Measurements from ENCODE around the gene EYS.
"Not testable (repeated sequence)": the region's sequence is repeated elsewhere in the genome, so short reads cannot be mapped to it uniquely, and the experiment has no call there.

The EYS gene

DNA sequence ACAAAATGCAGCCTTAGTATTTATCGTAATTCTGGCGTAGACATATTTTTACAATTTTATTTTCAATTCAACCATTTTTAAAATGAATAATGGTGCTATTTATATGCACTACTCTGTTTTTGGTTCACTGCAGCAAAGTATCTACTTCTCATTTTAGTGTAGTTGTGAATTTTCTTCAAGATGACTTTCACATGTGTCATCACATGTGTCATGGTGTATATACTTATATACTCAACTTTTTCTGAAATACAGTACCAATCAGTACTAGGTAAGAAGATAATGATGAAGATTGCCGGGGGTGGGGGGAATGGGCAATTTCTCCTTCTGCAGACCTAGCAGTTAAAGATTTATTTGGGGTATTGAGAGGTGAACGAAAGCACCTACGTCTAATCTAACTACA lies 1436.9 kb downstream of the EYS start:
- no peak for DNase-seq

DNA sequence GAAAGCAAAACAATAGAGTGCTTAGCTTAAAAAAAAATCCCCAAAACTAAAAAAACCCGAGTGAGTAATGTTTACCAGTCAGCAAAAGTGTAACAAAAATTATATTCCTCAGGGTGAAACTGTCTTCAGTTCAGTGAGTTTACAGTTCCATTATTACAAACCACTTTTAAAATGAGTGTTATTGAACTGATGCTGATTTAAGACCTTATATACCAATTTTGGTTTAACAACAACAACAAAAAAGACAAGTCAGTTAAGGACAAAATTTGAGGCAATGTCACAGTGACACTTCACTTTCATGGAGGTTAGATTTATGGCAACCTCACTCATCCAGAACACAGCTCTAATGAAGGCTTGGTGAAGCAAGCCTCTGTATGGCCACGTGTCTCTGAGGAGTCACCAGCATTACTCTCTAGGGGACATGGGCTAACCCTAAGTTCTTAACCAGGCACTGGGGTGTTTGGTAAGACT lies 1440.6 kb downstream of the EYS start:
- no peak for DNase-seq

DNA sequence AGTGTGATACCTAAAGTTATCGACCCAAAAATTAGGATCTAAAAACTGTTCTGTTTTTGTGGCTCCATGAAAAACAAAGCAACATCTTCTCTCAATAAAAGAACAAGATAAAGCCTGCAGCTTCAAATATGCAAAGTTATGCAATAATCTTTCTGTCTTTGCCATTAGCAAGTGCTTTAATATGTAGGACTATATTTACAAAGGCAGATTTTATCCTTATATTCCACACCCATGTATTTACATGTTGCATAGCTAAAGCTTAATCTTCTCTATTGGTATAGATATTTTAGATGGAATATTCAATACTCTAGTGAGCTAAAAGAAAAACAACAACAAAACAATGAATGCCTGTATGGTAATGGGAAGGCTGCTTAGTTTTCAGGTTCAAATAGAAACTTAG lies 1443.2 kb downstream of the EYS start:
- DNase-seq, result no peak

DNA sequence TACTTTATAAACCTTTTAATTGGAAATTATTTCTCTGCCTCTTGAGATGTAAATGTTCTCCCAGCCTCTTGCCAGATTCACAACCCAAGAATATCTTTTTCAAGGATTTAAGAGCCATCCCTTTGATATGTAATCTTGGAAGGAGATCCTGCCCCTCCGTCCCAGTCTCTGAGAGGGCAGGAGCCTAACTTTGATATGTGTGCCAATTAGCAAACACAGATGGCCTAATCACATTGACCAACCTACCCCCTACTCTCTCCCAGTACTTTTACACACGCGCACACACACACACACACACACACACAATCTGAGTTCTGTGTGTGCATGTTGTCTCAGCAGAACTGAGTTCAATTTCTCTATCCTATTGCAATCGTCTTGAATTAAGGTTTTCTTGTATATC lies 1447.7 kb downstream of the EYS start:
- no peak for DNase-seq

DNA sequence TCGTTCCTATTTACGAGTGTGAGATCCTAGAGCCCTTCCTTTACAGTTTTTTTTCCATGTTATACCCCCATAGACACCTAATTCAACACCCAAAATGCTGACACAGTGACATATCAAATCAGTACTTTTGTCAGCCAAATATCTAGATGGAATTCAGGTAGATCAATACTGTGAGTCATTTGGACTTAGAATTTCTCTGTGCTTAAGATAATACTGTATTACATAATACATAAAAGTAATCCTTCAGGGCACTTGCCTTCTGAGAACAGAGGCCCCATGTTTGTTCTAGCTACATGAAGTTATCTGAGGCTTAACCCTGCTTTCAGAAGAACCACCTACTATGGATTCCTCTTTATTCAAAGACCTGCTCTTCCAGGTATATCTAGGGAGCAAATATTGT lies 1448.3 kb downstream of the EYS start:
- no peak for DNase-seq

DNA sequence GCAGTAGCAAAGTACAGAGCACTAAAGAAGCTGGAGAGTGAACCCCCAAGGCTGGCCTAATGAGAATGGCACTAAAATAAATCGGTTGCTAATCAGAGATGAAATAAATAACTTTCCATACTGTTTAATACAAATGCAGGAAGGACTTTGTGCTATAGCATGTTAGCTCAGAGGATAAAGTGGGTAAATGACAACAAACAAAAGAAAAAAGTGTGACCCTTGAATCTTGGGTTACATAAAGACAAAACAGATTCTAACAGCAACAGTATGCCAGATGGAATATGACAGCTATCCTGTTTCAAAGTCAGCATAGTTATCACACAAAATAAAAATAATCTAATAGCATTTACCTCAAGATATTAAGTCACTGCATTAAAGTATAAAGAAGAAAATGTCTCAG lies 1448.7 kb downstream of the EYS start:
- DNase-seq, result no peak

DNA sequence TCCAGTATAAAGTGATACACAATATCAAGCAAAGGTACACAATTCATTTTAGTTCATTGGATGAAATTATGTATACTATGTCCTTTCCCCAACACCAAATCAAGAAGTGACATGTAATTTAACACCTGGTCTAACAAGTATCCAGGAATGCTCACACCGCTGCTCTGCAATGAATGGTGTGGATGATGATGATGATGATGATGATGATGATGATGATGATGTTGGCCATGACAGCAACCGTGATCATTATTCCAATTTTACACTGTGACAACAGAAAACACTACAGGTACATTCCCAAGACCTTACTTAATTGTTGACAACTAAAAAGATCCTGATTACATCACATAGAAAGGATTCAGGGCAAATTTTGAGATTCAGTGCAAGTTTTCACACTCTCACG lies 1449.4 kb downstream of the EYS start:
- DNase-seq, result no peak

DNA sequence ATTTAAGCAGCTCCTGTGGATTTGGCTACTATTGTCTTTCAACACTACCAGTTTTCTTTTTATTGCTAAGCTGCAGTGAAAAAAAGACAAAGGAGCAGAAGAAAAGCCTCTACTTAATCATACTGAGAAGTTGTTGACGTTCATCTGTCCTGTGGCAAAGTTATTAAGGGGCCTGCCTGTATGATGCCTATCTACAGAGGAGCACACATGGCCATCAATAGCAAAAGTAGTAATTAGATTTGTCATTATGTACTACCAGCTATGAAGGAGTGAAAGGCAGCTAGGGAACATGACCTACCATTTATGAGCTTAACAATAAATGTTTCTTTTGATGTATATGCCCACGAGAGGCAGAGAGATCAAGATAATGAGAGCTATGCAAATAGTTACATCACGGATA lies 1450.5 kb downstream of the EYS start:
- DNase-seq, result no peak

DNA sequence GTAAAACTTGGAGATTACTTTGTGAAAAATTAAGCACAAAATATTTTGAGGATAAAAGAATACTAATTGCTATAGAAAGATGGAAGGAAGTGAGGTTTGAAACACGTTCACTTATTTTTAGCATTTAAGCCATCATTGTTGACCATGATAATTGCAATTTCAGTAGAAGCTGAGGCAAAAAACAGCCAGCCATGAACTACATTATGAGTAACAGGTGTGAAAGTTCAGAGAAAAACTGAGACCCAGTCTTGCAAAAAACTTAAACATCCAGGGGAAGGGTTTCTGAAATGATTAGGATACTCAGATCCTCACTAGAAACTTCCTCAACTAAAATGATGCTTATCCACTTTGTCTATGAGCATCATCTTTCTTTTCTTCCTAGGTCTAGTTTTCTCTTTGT lies 1452.0 kb downstream of the EYS start:
- DNase-seq, result no peak

DNA sequence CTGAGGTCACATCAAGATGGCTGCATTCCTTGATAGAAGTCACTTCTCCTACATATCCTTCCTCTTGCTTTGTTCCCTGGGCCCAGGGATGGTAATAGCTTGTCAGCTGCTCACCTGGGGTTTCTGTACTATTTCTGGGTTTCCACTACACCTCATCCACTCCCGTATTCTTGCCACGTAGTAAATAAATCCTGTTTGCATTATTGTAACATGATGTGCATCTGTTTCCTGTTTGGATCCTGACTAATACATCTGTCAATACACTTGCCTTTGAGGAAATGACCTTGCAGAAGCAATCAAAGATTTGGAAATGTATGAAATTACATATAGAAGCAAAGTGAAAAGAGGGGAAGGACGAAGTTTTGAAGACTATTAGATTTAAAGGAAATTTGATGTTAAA lies 1452.5 kb downstream of the EYS start:
- no peak for DNase-seq

DNA sequence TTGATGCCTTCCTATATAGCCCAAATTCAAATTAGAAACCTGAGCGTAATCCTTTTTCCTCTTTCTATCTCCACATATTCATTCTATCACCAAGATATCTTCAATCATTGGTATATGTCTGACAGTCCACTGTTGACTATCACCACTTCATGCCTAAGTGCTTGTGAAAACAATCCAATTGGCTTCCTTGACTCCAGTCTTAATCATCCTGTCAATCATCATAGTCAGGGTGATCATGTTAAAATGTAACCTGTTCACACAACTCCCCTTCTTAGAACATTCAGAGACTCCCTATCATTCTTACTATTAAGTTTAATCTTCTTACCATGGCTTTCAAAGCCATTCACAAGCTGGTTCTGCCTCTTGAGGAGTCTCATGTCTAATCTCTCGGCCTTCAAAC lies 1454.8 kb downstream of the EYS start:
- DNase-seq, result no peak

DNA sequence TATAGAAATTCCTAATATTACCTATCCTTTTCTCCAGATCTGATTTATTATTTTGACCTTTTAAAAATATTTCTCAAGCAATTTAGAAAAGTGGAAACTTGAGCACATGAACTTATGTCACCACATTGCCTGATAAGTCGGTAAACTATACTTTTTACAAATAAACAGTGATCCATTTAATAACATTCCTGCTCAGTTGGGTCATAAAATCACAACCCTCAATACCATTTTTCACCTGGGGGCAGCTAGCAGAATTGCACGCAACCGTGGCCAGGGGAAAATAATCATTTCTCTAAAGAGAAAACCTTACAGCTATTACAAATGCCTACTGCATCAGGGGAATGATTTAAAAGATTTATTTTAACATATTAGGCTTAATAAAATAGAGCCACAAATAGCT lies 1456.9 kb downstream of the EYS start:
- DNase-seq, result no peak

DNA sequence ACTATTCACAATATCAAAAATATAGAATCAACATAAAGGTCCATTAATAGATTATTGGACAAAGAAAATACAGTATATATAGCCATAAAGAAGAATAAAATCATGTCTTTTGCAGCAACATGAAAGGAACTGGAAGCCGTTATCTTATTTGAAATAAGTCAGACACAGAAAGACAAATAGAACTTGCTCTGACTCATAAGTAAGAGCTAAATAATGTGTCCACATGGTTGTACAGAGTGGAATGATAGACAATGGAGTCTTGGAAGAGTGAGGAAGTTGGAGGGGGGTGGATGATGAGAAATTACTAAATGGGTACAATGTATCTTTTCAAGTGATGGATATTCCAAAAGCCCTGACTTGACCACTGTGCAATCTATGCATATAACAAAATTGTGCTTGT lies 1457.9 kb downstream of the EYS start:
- no peak for DNase-seq

DNA sequence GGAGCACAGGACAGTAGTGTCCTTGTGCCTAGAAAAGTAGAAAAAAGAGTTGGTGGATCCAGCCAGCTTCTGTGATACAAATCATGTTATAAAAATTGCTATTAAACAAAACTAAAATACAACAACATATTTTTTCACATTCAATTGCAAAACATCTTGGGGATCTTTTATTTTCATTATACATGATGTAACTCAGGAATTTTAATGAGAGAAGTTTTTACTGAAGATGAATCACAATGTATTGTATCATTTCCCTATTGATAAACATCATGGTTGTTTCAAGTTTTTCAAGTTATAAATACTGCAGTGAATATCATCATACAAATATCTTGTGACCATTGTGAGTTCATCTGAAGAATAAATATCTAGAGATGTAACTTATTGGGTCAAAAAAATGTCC lies 1463.4 kb downstream of the EYS start:
- no peak for DNase-seq

DNA sequence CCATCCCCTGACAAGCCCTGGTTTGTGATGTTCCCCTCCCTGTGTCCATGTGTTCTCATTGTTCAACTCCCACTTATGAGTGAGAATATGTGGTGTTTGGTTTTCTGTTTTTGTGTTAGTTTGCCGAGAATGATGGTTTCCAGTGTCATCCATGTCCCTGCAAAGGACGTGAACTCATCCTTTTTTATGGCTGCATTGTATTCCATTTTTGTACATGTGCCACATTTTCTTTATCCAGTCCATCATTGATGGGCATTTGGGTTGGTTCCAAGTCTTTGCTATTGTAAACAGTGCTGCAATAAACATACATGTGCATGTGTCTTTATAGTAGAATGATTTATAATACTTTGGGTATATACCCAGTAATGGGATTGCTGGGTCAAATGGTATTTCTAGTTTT lies 1468.1 kb downstream of the EYS start:
- DNase-seq, result not testable (repeated sequence)

DNA sequence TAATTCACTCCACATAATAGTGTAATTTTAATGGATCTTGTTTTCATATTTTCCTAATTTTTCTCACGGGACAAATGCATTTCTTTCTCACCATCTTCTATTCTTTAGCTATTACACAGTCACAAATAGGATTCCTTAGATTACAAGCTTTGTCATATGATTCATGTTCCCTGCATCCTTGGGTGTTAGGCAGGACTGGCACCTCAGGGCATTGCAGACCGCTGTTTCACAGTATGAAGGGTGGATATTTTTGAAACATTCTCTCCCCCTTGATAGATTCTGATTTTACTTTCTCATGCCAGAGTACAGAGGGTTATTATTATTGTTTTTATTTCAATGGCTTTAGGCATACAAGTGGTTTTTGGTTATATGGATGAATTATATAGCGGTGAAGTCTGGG lies 1469.0 kb downstream of the EYS start:
- no peak for DNase-seq

DNA sequence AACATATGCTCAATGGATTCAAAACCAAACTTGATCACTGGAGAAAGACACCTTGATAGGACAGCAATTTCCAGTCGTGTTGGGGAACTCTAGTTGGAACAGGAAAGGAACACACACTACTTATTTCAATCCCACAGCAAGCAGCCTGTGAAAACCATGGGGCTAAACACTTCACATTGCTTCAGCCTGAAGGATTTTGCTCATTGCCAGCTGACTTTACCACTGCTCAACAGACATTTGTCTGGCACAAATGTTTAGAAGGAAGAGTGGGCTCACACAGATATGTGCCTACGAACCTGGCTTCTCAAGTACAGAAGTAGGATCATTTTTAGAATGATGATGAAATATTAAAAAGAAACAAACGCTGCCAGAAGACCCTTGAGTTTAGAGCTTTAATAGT lies 1473.3 kb downstream of the EYS start:
- DNase-seq, result no peak

DNA sequence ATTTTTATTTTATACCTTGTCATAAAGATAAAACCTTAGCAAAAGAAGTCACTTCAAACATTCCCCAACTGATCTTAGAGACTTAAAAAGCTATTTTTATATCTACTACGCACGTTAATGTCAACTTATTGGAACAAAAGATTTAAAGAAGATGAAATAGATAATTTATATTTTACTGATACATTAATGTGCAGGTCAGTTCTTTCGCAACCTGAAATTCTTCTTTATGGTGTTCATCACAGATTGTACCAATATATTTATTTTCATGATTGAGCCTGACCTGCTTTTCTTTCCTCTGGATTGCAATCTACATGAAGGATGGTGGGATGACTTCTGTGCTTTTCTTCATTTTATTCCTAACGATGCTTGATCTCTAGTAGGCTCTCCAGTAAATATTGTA lies 1475.1 kb downstream of the EYS start:
- no peak for DNase-seq

DNA sequence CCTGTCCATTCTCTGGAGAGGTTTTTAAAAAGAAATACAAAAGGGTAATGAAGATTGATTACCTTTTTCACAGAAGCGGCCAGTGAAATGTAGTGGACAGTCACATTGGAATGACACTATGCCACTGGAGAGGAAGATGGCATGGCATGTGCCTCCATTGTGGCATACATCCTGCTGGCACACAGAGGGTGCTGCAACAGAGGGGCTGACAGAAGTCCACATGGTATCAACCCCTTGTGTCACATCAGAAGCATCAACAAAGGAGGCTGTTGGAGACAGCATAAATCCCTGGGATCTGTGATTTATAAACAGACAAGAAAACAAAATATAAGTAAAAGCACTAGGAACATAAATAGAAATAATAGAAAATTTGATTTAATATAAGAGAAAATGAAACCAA lies 1476.5 kb downstream of the EYS start:
- DNase-seq, result no peak

DNA sequence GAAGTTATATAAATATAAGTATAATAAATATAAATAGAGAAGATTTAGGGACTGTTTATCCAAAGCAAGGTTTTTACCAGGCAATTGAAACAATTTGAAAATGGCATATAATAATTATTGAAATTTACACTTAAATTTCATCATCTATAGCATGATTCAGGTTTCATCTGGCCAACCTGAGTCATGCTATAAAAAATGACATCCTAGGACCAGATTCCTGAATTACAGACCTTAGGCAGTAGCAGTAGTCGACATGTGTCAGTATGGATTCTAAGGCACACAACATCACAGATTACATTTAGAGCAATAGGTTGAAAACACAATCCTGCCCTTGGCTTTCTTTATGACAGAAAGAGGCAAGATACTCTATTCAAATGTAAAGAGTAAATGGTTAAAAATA lies 1479.2 kb downstream of the EYS start:
- DNase-seq, result no peak

DNA sequence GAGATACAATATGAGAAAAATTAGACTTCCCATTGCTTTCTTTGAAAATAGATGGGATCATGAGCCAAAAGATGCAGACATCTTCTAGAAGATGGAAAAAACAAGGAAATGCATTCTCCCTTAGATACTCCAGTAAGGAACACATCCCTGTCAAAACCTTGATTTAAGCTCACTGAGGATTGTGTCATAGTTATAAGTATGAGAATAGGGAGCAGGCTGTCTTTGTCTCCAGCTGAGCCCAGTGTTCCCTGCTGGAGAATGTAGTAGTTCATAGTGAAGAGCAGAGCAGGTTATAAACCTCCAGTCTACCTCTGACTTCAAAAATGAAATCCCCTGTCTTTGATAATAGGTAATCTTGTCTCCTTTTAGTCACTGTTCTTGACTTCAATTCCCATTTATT lies 1481.5 kb downstream of the EYS start:
- no peak for DNase-seq

DNA sequence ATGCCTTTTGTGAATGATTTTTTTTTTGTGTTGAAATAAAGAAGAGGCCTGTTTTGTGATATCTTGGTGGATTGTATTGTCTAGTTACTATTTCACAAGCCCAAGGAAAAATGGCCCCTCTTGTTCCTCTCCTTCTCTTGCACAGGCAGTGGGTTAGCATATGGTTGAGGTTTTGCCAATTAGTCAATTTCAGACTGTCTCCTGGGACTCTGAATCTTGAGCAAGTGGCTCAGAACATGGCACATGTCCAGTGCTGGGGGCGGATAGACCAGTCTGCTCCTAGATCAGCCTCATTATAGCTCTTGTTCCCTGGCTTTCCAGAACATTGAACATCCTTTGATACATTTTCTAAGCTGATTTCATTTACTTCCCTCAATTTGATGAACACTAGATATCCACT lies 1482.2 kb downstream of the EYS start:
- no peak for DNase-seq

DNA sequence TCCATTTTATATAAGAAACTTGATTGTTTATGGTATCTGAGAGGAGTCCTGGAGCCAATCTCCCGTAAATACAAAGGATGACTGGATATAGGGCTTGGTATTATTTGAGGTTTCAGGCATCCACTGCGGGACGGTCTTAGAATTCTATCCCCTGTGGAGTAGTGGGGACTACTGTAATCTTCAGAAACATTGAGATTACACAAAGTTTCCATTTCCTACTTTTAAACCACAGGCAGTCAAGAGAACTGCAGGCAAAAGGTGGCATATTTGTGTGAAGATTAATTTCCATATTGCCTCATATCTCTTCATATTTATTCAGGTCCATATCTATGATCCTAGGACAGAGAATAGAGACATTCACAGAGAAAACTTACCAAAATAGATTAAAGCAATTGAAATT lies 1485.2 kb downstream of the EYS start:
- no peak for DNase-seq

DNA sequence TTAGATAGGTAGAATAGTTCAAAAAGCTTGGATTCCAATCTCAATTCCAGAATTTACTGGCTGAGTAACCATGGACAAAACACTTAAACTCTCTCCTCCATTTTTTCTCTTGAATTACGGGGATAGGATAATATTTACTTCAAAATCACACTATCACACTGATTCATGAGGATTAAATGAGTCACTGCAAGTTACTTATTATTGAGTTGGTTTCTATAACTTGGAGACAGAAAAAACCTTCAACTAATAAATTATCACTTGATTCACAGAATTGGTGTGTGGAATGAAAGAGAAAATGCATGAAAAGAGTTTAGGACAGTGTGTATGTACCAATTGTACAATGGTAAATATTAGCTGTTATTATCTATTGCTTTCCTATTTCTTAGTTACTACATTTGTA lies 1486.2 kb downstream of the EYS start:
- no peak for DNase-seq

DNA sequence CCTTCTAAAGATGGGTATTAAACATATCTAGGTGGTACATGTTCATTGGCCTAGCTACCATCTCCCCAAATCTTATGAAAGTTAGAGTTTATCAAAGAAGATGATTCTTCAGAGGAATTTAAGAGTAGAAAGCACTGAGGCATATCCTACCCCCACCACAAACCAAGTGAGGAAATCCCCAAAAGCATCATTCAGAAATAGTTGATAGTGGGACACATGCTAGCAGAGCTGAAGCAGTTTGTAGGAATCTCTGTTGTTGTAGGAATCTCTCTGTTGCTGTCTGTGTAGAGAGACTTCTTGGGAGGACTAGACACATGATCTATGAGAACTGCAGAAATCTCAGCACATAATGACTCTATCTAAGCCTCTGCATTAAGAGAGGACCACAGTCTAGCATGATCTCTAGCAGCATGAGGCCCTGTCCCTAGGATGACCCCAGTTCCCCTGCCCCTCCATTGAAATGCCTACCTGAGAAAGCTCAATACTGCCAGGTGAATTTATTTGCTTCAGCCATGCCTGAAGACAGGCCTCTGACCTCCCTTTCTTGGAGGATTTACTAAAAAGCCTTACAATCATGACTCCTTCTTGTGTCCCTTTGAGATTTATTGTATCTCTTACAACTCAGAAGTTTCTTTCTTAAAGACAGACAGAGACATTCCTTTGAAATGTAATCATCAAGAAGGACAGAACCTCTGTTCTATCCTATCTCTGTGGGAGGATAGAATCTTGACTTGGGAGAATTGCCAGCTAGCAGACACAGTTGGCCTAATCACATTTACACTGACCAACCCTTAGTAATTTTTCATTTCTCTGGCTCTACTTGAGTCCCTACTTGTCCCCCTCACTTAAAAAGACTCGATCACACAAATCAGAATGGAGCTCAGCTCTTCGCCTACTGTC lies 1489.1 kb downstream of the EYS start:
- DNase-seq, result no peak
